GF-D8 (cell line): ENCODE results near the gene SEMA7A.
"Not testable (repeated sequence)": the region's sequence is repeated elsewhere in the genome, so short reads cannot be mapped to it uniquely, and the experiment has no call there.

Experiments
- DNase-seq: peaks from one replicate; lab custom pipeline; 2025; lab: John Stamatoyannopoulos, UW

Gene SEMA7A

GRCh38 chr15:74433592-74434262 is at the start of gene SEMA7A:
TSS of gene SEMA7A (minus strand) at chr15:74433958. CDS start at chr15:74433918, 40 bp downstream.
- peak; percentile 76 for DNase-seq

- no peak for DNase-seq
These were observed 48.9 kb upstream of the SEMA7A start for GRCh38 chr15:74482661-74483060.

- not testable (repeated sequence) for DNase-seq
These were observed 46.6 kb upstream of the SEMA7A start for GRCh38 chr15:74480364-74480763.

GRCh38 chr15:74471621-74472020 is 37.9 kb upstream of the SEMA7A start:
- not testable (repeated sequence) for DNase-seq

- DNase-seq, result no peak
These were observed 37.1 kb upstream of the SEMA7A start for GRCh38 chr15:74470631-74471395.

GRCh38 chr15:74468341-74469032 is 34.7 kb upstream of the SEMA7A start:
- DNase-seq, result no peak

- no peak for DNase-seq
These were observed 32.8 kb upstream of the SEMA7A start for GRCh38 chr15:74466570-74466969.

GRCh38 chr15:74464897-74465296 is 31.1 kb upstream of the SEMA7A start:
- DNase-seq, result no peak

- DNase-seq, result peak; percentile 29
These were observed 30.5 kb upstream of the SEMA7A start for GRCh38 chr15:74464216-74464615.

GRCh38 chr15:74463634-74464033 is 29.9 kb upstream of the SEMA7A start:
- no peak for DNase-seq

- no peak for DNase-seq
These were observed 28.2 kb upstream of the SEMA7A start for GRCh38 chr15:74461847-74462511.

- peak; percentile 89 for DNase-seq
These were observed 27.4 kb upstream of the SEMA7A start, which contains the start of gene UBL7 for GRCh38 chr15:74460871-74461846. TSS of gene UBL7 (minus strand) at chr15:74461160. CDS start at chr15:74458867, 2,293 bp downstream.

- no peak for DNase-seq
These were observed 26.5 kb upstream of the SEMA7A start for GRCh38 chr15:74460298-74460697.

- not testable (repeated sequence) for DNase-seq
These were observed 26.0 kb upstream of the SEMA7A start for GRCh38 chr15:74459798-74460197.

- DNase-seq, result no peak
These were observed 24.7 kb upstream of the SEMA7A start for GRCh38 chr15:74458473-74458872.

GRCh38 chr15:74457036-74457435 is 23.3 kb upstream of the SEMA7A start:
- not testable (repeated sequence) for DNase-seq

- DNase-seq, result no peak
These were observed 21.2 kb upstream of the SEMA7A start for GRCh38 chr15:74454764-74455500.

- no peak for DNase-seq
These were observed 20.4 kb upstream of the SEMA7A start for GRCh38 chr15:74453925-74454763.
